Stomach (tissue), 9 donors: Measurements from ENCODE around the gene CRADD. TPM values are rescaled to one million over a fixed set of nuclear protein-coding genes. Genes with fewer than 3 reads are reported as not detected.

Experiments used
- DNase-seq, 2 donors: peaks; one replicate each; pipeline versions ENCODE4 v3.0.0 to v3.0.0-alpha.2; 2013 to 2019
- H3K27ac ChIP-seq, 5 donors: fragments of 200-600 bp in 4 of 5; sonication (generic) in 4 of 5; one replicate each; pipeline ENCODE4 v1.5.1; 2013 to 2019; ENCODE audit warnings: mild to moderate bottlenecking in 1 of 5, moderate library complexity in 1 of 5
- H3K27me3 ChIP-seq, 3 donors: fragments of 200-600 bp; sonication (generic); one replicate each; pipeline ENCODE4 v1.5.1; 2017 to 2019; ENCODE audit warnings: mixed run types in 1 of 3
- H3K36me3 ChIP-seq, 4 donors: fragments of 200-600 bp; sonication (generic); 1 replicate in 3 of 4; 2 replicates in 1 of 4; pipeline ENCODE4 v1.5.1; 2016 to 2019
- H3K4me1 ChIP-seq, 4 donors: fragments of 200-600 bp; sonication (generic); one replicate each; pipeline ENCODE4 v1.5.1; 2016 to 2019
- H3K4me3 ChIP-seq, 4 donors: fragments of 200-600 bp; sonication (generic) in 3 of 4; one replicate each; pipeline ENCODE4 v1.5.1; 2016 to 2019; ENCODE audit warnings: mild to moderate bottlenecking in 1 of 4
- H3K9me3 ChIP-seq, 4 donors: fragments of 200-600 bp; sonication (generic); one replicate each; pipeline ENCODE4 v1.5.1; 2016 to 2019
- CTCF ChIP-seq, 7 experiments: fragments of 450-650 bp in 4 of 7; fragments of 200-600 bp in 3 of 7; sonication (generic) in 3 of 7; IDR thresholded peaks; one replicate each; pipeline ENCODE4 v1.5.1; 2016 to 2019; ENCODE audit warnings: antibody characterized with exemption in 7 of 7, control low read depth in 2 of 7, mild to moderate bottlenecking in 1 of 7
- EP300 ChIP-seq: sonication (generic); formaldehyde crosslinking; IDR thresholded peaks from one replicate; pipeline ENCODE4 v1.6.1; 2017; ENCODE audit warnings: antibody characterized with exemption
- POLR2A ChIP-seq, 4 donors: fragments of 450-650 bp; IDR thresholded peaks; one replicate each; pipeline ENCODE4 v1.6.1; 2016; ENCODE audit warnings: antibody characterized with exemption in 4 of 4, control low read depth in 2 of 4, mild to moderate bottlenecking in 1 of 4, moderate library complexity in 1 of 4
- POLR2AphosphoS5 ChIP-seq, 3 donors: sonication (generic); formaldehyde crosslinking; IDR thresholded peaks; one replicate each; pipeline ENCODE4 v1.6.1; 2016; ENCODE audit warnings: antibody characterized with exemption in 3 of 3
- WGBS, 5 donors: extraction: QIAGEN DNeasy Blood & Tissue Kit in 3 of 5; methylation state at CpG; one replicate each; pipeline versions ENCODE4 v1.1.5 to v1.1.7; 2013 to 2018; 5-methylcytosine and 5-hydroxymethylcytosine counted together
- intact Hi-C: fragments of 100-400 bp; cut with DNase I; formaldehyde crosslinking; loops from one replicate; pipeline ENCODE4 v1.15.1; 2023; ENCODE audit warnings: low total_unique reads
- polyA plus RNA-seq, 3 donors: library from polyadenylated mRNA; stranded (reverse); fragments of 200-250 nt; gene quantifications; one replicate each; pipeline ENCODE4 v1.2.3, GENCODE V29; 2013
- total RNA-seq, 5 donors: library from RNA; depleted of rRNA; stranded (reverse); fragments of >200 nt; gene quantifications; one replicate each; pipeline versions ENCODE4 v1.1.0 to v1.2.3, GENCODE V29; 2014 to 2016
- donor health status: healthy with polysubstance abuse.
- donor health status: Bipolar disorder and iron deficiency.
- donor health status: healthy.

CRADD gene
- total and polyA plus RNA-seq, 8 donors: 2.3 to 30.9 (median 17.1) TPM

GRCh38 chr12:93663006-93663728, 14.0 kb upstream of the CRADD start:
- 71 to 95% (median 83%) methylated on average over 2 of the region's 2 CpGs for WGBS, 5 donors
- Histone ChIP-seq H3K27ac (no peak overlapping the region), H3K4me3 (no peak overlapping the region), H3K36me3 (no peaks in the 10 kb centered on the region), H3K27me3 (no peaks in the 10 kb centered on the region), H3K9me3 (no peaks in the 10 kb centered on the region), H3K4me1 (no peaks in the 10 kb centered on the region)
- no peak for DNase-seq
- intact Hi-C loops: no loop called here
- TF ChIP-seq CTCF (IDR thresholded peaks at IDR 0.05): no peak
- no peak for TF ChIP-seq POLR2AphosphoS5 (IDR thresholded peaks at IDR 0.05)
- TF ChIP-seq POLR2A (IDR thresholded peaks at IDR 0.05): no peak
- TF ChIP-seq EP300: no peak

- Histone ChIP-seq H3K27ac (no peak overlapping the region), H3K4me1 (no peaks in the 10 kb centered on the region), H3K9me3 (no peaks in the 10 kb centered on the region), H3K36me3 (no peaks in the 10 kb centered on the region), H3K27me3 (no peaks in the 10 kb centered on the region), H3K4me3 (no peak overlapping the region)
- WGBS, 5 donors: 96 to 98% (median 97%) methylated on average over 4 of the region's 4 CpGs
- no peak for TF ChIP-seq POLR2AphosphoS5 (IDR thresholded peaks at IDR 0.05)
- TF ChIP-seq POLR2A (IDR thresholded peaks at IDR 0.05): no peak
- no peak for TF ChIP-seq CTCF (IDR thresholded peaks at IDR 0.05)
- TF ChIP-seq EP300: no peak
- intact Hi-C loops: no loop called here
- DNase-seq: no peak
These were observed 13.5 kb upstream of the CRADD start for GRCh38 chr12:93663729-93664084.

DNA sequence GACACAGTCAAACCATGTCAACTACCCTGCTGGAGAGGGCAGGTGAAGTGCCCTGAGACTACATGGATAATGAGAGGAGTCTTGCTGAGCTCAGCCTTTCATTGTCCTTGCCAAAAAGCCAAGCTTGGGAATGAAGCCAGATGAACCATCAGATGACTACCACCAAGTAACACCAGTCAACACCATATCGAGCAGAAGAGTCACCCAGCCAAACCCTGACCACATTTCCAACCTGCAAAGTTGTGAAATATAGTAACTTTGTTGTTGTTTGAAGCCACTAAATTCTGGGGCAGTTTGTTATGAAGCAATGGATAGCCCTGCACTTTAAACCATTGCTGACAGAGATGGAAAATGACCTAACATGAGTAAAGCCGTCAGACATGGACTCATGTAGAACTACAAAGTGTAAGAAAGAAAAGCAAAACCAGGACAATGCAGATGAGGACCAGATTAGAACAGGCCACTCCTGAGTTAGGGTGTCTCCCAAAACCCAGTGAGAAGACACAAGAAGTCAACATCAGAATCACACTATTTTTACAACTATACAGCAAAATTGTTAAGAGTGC, 12.5 kb upstream of the CRADD start:
- no peak overlapping the region for H3K27ac ChIP-seq
- no peaks in the 10 kb centered on the region for H3K4me1 ChIP-seq
- TF ChIP-seq POLR2AphosphoS5 (IDR thresholded peaks at IDR 0.05): no peak
- TF ChIP-seq CTCF (IDR thresholded peaks at IDR 0.05): no peak
- no peak for TF ChIP-seq EP300
- no peak for TF ChIP-seq POLR2A (IDR thresholded peaks at IDR 0.05)
- intact Hi-C loops: no loop called here
- no peaks in the 10 kb centered on the region for H3K36me3 ChIP-seq
- peaks cover 0 to 3% (median 0%) of the 10 kb centered on the region in 4 donors for H3K9me3 ChIP-seq
- no peaks in the 10 kb centered on the region for H3K27me3 ChIP-seq
- WGBS, 5 donors: 80 to 93% (median 82%) methylated on average over 2 of the region's 2 CpGs
- DNase-seq: no peak
- no peak overlapping the region for H3K4me3 ChIP-seq

DNA sequence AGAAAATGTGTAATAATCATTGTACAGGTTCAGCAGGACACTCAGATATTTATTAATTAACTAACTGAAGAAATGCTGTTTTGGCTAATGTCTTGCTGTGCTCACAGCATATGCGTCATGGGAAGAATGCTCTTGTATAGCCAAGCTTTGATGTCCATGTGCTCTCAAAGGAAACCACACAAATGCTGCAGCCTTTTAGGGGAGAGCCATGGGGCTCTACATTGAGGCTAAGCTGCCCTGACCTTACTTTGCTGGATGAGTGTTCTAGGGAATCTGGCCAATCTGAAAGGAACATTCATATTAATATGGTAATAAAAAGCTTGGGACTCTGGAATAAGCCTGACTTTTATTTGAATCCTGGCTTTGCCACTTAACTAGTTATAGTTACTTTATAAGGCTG, 9.5 kb upstream of the CRADD start:
- Histone ChIP-seq H3K4me3 (no peak overlapping the region), H3K4me1 (no peaks in the 10 kb centered on the region), H3K27ac (no peak overlapping the region), H3K27me3 (no peaks in the 10 kb centered on the region), H3K9me3 (peaks cover 0 to 5% (median 0%) of the 10 kb centered on the region in 4 donors), H3K36me3 (no peaks in the 10 kb centered on the region)
- peak in 1 of 2 donors; percentile 20 for DNase-seq
- intact Hi-C loops: no loop called here
- TF ChIP-seq EP300 (no peak), CTCF (IDR thresholded peaks at IDR 0.05) (no peak), POLR2A (IDR thresholded peaks at IDR 0.05) (no peak), POLR2AphosphoS5 (IDR thresholded peaks at IDR 0.05) (no peak)
- WGBS, 5 donors: 83 to 94% (median 88%) methylated on average over 1 of the region's 1 CpG
